Transverse colon (tissue), 4 donors: ENCODE data around the gene KCNK15.

ENCODE experiments used
- CTCF ChIP-seq, 5 experiments: fragments of 200-600 bp in 3 of 5; fragments of 450-650 bp in 2 of 5; sonication (generic) in 3 of 5; IDR thresholded peaks; 1 replicate in 2 of 5; 2 replicates in 3 of 5; pipeline ENCODE4 v1.5.1; 2016 to 2017; ENCODE audit warnings: antibody characterized with exemption in 5 of 5, inconsistent platforms in 3 of 5, mild to moderate bottlenecking in 2 of 5, moderate library complexity in 1 of 5
- EP300 ChIP-seq: sonication (generic); formaldehyde crosslinking; IDR thresholded peaks from one replicate; pipeline ENCODE4 v1.6.1; 2017; ENCODE audit warnings: antibody characterized with exemption, low read depth
- POLR2A ChIP-seq: fragments of 450-650 bp; IDR thresholded peaks from one replicate; pipeline ENCODE4 v1.6.1; 2016; ENCODE audit warnings: antibody characterized with exemption, mild to moderate bottlenecking, moderate library complexity
- POLR2AphosphoS5 ChIP-seq, 3 donors: sonication (generic); formaldehyde crosslinking; IDR thresholded peaks; one replicate each; pipeline ENCODE4 v1.6.1; 2016; ENCODE audit warnings: antibody characterized with exemption in 3 of 3

- TF ChIP-seq CTCF (IDR thresholded peaks at IDR 0.05) (no peak), EP300 (no peak), POLR2A (no peak), POLR2AphosphoS5 (IDR thresholded peaks at IDR 0.05) (no peak)
These were observed 6.7 kb upstream of the KCNK15 start for GRCh38 chr20:44738813-44739477.
